Stimulated activated CD4-positive, alpha-beta T cell treated with anti-CD3 and anti-CD28 coated beads, Interleukin-2, amount 100 ng/mL, for 24 hours (primary cell): Measurements from ENCODE around the gene ACBD6.
A peak's percentile ranks its signal among the peaks of the same experiment; 100 is the strongest.

Source experiments
- DNase-seq, 2 donors: peaks; one replicate each; pipeline ENCODE4 v3.0.0-alpha.2; 2020

Gene ACBD6

GRCh38 chr1:180524915-180525714 is 22.7 kb upstream of the ACBD6 start:
- no peak for DNase-seq

GRCh38 chr1:180524160-180524914 is 22.0 kb upstream of the ACBD6 start:
- DNase-seq = no peak

GRCh38 chr1:180522213-180522515 is 19.8 kb upstream of the ACBD6 start:
- no peak for DNase-seq

- no peak for DNase-seq
These were observed 19.3 kb upstream of the ACBD6 start for GRCh38 chr1:180521474-180522212.

- DNase-seq = no peak
These were observed 17.5 kb upstream of the ACBD6 start for GRCh38 chr1:180519846-180520245.

- peak; percentile 51 to 63 for DNase-seq
These were observed 13.5 kb upstream of the ACBD6 start for GRCh38 chr1:180515857-180516388.

- DNase-seq = no peak
These were observed 13.0 kb upstream of the ACBD6 start for GRCh38 chr1:180515364-180515763.

GRCh38 chr1:180513531-180513930 is 11.2 kb upstream of the ACBD6 start:
- DNase-seq = no peak

GRCh38 chr1:180510882-180511281 is 8.5 kb upstream of the ACBD6 start:
- no peak for DNase-seq

GRCh38 chr1:180508725-180509097 is 6.3 kb upstream of the ACBD6 start:
- no peak for DNase-seq

GRCh38 chr1:180507795-180508724 is 5.7 kb upstream of the ACBD6 start:
- no peak for DNase-seq

- DNase-seq = no peak
These were observed 3.5 kb upstream of the ACBD6 start for GRCh38 chr1:180505732-180506335.

GRCh38 chr1:180504186-180504585 is 1.8 kb upstream of the ACBD6 start:
- DNase-seq = no peak

- no peak for DNase-seq
These were observed 994 bp upstream of the ACBD6 start for GRCh38 chr1:180503280-180503862.

GRCh38 chr1:180501865-180502360 is 464 bp downstream of the ACBD6 start:
- DNase-seq = no peak

- no peak for DNase-seq
These were observed 1.7 kb downstream of the ACBD6 start for GRCh38 chr1:180500689-180501088.

GRCh38 chr1:180498594-180498993 is 3.8 kb downstream of the ACBD6 start:
- no peak for DNase-seq

GRCh38 chr1:180497826-180498225 is 4.6 kb downstream of the ACBD6 start:
- DNase-seq = no peak

GRCh38 chr1:180494370-180494769 is 8.0 kb downstream of the ACBD6 start:
- DNase-seq = no peak

- DNase-seq = no peak
These were observed 12.4 kb downstream of the ACBD6 start for GRCh38 chr1:180489976-180490375.

- DNase-seq = no peak
These were observed 13.1 kb downstream of the ACBD6 start for GRCh38 chr1:180489313-180489712.
